ENCODE results near the gene ABCA9. TPM values are rescaled to one million over a fixed set of nuclear protein-coding genes. Genes with fewer than 3 reads are reported as not detected.

ABCA9 gene
- total and polyA plus RNA-seq, 12 donors: 1.7 to 14.8 (median 5.2) TPM

DNA sequence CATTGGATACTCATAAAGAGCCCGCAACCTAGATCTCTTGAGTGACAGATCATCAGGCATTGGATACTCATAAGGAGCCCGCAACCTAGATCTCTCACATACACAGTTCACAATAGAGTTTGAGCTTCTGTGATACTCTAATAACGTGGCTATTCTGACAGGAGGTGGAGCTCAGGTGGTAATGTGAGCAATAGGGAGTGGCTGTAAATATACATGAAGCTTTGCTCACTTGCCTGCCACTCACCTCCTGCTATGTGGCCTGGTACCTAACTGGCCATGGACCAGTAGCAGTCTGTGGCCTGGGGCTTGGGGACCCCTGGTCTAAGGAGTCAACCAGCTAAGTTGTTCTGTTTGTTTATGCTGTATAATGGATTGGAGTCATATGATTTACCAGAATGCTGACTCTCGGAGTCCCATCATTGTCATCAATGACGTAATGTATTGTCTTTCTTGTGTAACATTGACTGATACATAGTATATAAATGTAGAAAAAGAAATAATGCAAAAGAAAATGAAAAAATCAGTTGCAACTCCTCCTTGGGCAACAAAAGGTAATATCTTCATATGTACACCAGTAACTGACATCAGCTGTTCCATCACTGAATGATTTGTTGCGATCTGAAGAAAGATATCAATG lies 17.5 kb downstream of the ABCA9 start:
- TF ChIP-seq, protein P1, sequence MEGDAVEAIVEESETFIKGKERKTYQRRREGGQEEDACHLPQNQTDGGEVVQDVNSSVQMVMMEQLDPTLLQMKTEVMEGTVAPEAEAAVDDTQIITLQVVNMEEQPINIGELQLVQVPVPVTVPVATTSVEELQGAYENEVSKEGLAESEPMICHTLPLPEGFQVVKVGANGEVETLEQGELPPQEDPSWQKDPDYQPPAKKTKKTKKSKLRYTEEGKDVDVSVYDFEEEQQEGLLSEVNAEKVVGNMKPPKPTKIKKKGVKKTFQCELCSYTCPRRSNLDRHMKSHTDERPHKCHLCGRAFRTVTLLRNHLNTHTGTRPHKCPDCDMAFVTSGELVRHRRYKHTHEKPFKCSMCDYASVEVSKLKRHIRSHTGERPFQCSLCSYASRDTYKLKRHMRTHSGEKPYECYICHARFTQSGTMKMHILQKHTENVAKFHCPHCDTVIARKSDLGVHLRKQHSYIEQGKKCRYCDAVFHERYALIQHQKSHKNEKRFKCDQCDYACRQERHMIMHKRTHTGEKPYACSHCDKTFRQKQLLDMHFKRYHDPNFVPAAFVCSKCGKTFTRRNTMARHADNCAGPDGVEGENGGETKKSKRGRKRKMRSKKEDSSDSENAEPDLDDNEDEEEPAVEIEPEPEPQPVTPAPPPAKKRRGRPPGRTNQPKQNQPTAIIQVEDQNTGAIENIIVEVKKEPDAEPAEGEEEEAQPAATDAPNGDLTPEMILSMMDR (IDR thresholded peaks at IDR 0.05): no peak
- TF ChIP-seq POLR2A (IDR thresholded peaks at IDR 0.05): no peak
- 92 to 96% (median 94%) methylated on average over 5 to 6 of the region's 6 CpGs for WGBS, 4 donors
- Histone ChIP-seq H3K9me3 (replicated peaks in 1 of 3) (no peaks in the 10 kb centered on the region), H3K4me3 (no peak overlapping the region), H3K27ac (no peak overlapping the region), H3K36me3 (replicated peaks in 1 of 2) (no peaks in the 10 kb centered on the region), H3K27me3 (no peaks in the 10 kb centered on the region), H3K4me1 (replicated peaks in 1 of 2) (peaks cover 11 to 18% of the 10 kb centered on the region in 2 donors)
- intact Hi-C loops (cut with DNase I): no loop called here
- no peak for DNase-seq

DNA sequence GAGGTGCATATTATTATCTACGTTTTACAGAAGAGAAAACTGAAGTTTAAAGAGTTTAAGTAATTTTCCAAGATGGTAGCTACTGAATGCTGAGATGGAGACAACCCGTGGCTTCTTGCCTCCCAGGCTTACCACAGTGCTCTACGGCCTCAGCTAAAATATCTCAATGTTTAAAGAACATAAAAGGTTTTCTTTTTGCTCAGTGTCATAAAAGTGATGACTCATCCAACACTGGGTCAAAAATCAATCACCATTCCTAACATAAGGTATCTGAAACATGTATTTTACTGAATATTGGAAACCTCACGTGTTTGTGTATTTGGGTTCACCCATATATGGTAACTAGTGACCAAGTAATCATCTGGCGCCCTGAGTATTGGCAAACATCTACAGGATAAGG lies 18.4 kb downstream of the ABCA9 start:
- peaks cover 4 to 10% of the 10 kb centered on the region in 2 donors for H3K4me1 ChIP-seq (replicated peaks in 1 of 2)
- H3K27me3 ChIP-seq: no peaks in the 10 kb centered on the region
- H3K9me3 ChIP-seq (replicated peaks in 1 of 3): no peaks in the 10 kb centered on the region
- intact Hi-C loops (cut with DNase I): no loop called here
- WGBS, 4 donors: 86 to 91% (median 88%) methylated on average over 5 of the region's 5 CpGs
- H3K27ac ChIP-seq: no peak overlapping the region
- no peak for DNase-seq
- no peak overlapping the region for H3K4me3 ChIP-seq
- no peaks in the 10 kb centered on the region for H3K36me3 ChIP-seq (replicated peaks in 1 of 2)
- TF ChIP-seq POLR2A (IDR thresholded peaks at IDR 0.05): no peak
- TF ChIP-seq, protein P1 (IDR thresholded peaks at IDR 0.05): no peak

DNA sequence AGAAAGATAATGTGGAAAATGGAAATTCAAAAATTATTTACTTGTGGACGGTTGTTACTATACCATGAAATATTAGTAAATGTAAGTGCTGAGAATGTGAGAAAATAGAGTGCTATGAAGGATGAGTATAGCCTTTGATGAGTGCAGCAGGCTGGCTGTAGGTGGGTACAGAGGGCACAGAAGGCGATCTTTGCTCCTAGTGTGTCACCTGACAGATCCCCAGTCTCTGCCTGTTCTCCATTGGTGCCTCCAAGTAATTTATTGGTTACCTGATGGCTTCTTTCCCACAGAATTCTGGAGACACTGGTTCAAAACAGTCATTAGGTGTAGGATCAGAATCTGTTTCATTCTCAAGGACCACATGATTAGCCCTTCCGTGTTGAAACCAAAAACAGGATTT lies 28.9 kb downstream of the ABCA9 start:
- Histone ChIP-seq H3K4me1 (replicated peaks in 1 of 2) (no peaks in the 10 kb centered on the region), H3K27ac (no peak overlapping the region), H3K36me3 (replicated peaks in 1 of 2) (no peaks in the 10 kb centered on the region), H3K4me3 (no peak overlapping the region), H3K9me3 (replicated peaks in 1 of 3) (no peaks in the 10 kb centered on the region), H3K27me3 (no peaks in the 10 kb centered on the region)
- intact Hi-C loops (cut with DNase I): no loop called here
- TF ChIP-seq, protein P1 (IDR thresholded peaks at IDR 0.05): no peak
- TF ChIP-seq POLR2A (IDR thresholded peaks at IDR 0.05): no peak
- 85 to 91% (median 87%) methylated on average over 3 of the region's 3 CpGs for WGBS, 4 donors
- no peak for DNase-seq

DNA sequence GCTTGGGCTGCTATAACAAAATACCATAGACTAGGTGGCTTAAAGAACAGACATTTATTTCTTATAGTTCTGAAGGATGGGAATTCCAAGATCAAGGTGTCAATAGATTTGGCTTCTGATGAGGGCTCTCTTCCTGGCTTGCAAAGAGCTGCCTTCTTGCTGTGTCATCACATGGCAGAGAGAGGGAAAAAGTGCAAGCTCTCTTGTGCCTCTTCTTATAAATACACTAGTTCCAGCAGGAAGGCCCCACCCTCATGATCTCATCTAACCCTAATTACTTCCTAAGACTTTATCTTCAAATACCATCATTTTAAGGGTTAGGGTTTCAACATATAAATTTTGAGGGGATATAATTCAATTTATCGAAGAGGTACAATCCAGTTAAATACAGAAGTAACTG lies 30.6 kb downstream of the ABCA9 start:
- Histone ChIP-seq H3K36me3 (replicated peaks in 1 of 2) (no peaks in the 10 kb centered on the region), H3K4me1 (replicated peaks in 1 of 2) (no peaks in the 10 kb centered on the region), H3K27me3 (no peaks in the 10 kb centered on the region), H3K9me3 (replicated peaks in 1 of 3) (no peaks in the 10 kb centered on the region), H3K4me3 (no peak overlapping the region), H3K27ac (no peak overlapping the region)
- intact Hi-C loops (cut with DNase I): no loop called here
- TF ChIP-seq POLR2A (IDR thresholded peaks at IDR 0.05): no peak
- TF ChIP-seq, protein P1 (IDR thresholded peaks at IDR 0.05): no peak
- whole genome bisulfite sequencing, 4 donors: 78 to 100% (median 93%) methylated on average over 1 of the region's 1 CpG
- DNase-seq: no peak

Measured in adrenal gland (tissue), 12 donors.